Rectal smooth muscle tissue (tissue), 1 donor: ENCODE results near the gene RPS6KA5.
"Not testable (repeated sequence)": the region's sequence is repeated elsewhere in the genome, so short reads cannot be mapped to it uniquely, and the experiment has no call there.

Experiments
- H3K27ac ChIP-seq: one replicate; pipeline ENCODE4 v1.7.0; 2013; ENCODE audit warnings: low read depth, low read length, inconsistent platforms
- H3K27me3 ChIP-seq: one replicate; pipeline ENCODE4 v1.7.0; 2013; ENCODE audit warnings: low read length; ENCODE audit not compliant: control insufficient read depth, insufficient read depth
- H3K36me3 ChIP-seq: one replicate; pipeline ENCODE4 v1.7.0; 2013; ENCODE audit warnings: low read length; ENCODE audit not compliant: control insufficient read depth, insufficient read depth
- H3K4me1 ChIP-seq: one replicate; pipeline ENCODE4 v1.7.0; 2013; ENCODE audit warnings: low read length; ENCODE audit not compliant: control insufficient read depth, insufficient read depth
- H3K4me3 ChIP-seq: one replicate; pipeline ENCODE4 v1.7.0; 2013; ENCODE audit warnings: low read length
- H3K9ac ChIP-seq: one replicate; pipeline ENCODE4 v1.7.0; 2013; ENCODE audit warnings: low read length

RPS6KA5 gene

DNA sequence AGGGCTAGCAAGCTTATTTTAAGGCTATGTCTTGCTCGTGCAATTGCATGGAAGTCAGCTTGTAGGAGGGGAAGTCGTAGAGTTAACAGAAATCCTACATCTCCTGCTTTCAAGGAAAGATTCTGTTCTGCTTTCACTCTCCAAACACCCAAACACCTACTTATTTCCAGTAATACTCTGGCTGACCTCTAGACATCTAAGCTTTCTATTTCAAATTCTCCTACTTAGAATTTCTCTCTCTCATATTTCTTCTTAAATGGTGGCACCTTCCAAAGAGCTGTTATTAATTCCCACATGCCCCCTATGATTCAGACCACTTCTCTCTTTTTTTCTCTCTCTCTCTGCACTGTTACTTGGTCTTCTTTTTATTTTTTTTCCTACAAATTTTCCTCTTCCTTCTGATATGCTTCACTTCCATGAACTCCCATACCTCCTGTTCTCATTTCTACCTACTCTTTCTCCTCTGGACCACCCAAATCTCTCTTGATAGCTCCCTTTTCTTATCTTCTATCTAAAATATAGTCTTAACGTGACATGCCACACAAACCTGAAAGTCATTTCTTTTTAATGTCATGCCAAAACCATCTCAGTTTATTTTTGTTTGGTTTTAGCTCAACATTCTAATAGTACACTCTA is 90.8 kb downstream of the RPS6KA5 start:
- H3K27ac ChIP-seq = no peak overlapping the region
- H3K36me3 ChIP-seq = no peaks in the 10 kb centered on the region

DNA sequence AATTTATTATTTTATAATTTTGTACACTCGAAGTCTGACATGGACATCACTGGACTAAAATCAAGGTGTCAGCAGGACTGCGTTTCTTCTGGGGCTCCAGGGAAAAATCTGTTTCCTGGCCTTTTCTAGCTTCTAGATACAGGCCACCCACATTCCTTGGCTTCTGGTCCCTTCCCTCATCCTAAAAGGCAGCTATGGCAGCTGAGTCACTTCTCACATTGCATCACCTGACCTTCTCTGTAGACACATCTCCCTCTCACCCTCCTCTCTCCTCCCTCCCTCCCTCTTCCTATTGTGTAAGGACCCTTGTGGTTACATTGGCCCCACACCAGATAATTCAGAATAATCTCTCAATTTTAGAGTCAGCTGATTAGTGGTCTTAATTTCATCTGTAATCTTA is 92.4 kb downstream of the RPS6KA5 start:
- Histone ChIP-seq H3K4me1 (peaks cover 5% of the 10 kb centered on the region), H3K27me3 (no peaks in the 10 kb centered on the region), H3K27ac (no peak overlapping the region), H3K9ac (no peak overlapping the region), H3K4me3 (no peak overlapping the region), H3K36me3 (no peaks in the 10 kb centered on the region)

More for the DNA sequence above, 90.8 kb downstream of the RPS6KA5 start:
- peaks cover 5% of the 10 kb centered on the region for H3K4me1 ChIP-seq
- no peaks in the 10 kb centered on the region for H3K27me3 ChIP-seq
- no peak overlapping the region for H3K4me3 ChIP-seq
- H3K9ac ChIP-seq = no peak overlapping the region

DNA sequence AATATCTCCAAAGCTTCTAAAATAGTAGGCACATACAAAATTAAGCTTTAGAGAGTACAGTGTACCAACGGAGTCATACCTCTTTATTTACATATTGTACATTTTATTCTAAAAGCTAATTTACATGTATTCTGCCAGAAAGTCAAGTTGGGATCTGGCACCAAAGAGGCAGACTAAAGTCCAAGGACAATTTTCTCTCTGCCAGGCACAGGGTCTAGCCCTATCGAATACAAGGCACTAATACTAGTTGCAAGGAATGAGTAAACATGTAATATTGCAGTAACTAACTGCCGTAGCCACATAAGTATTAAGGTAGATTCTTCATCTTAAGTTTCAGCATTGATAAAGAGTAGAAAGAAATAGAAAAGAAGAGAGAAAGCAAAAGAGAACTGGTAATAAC is 93.9 kb downstream of the RPS6KA5 start:
- H3K9ac ChIP-seq = no peak overlapping the region
- H3K27me3 ChIP-seq = no peaks in the 10 kb centered on the region
- H3K36me3 ChIP-seq = no peaks in the 10 kb centered on the region
- peaks cover 5% of the 10 kb centered on the region for H3K4me1 ChIP-seq
- no peak overlapping the region for H3K27ac ChIP-seq
- H3K4me3 ChIP-seq = no peak overlapping the region

DNA sequence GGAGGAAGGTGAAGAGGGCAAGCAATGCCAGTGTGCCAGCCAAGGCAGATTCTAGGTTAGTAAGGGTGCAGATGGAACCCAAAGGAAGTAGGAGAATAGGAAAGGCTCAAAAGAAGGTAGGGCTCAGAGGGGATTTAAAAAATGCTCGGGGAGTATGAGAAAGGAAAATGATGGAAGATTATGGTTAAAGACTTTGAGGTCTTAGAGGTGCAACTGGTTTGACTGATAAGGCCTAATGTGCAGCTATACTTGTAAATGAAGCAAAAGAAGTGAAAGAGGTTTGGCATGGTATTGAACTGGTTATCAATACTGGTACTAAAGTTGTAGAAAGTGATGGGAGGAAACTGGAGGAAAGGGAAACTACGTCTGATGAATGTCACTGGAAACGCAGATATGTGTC is 94.7 kb downstream of the RPS6KA5 start:
- H3K27me3 ChIP-seq = no peaks in the 10 kb centered on the region
- H3K4me1 ChIP-seq = peaks cover 5% of the 10 kb centered on the region
- no peak overlapping the region for H3K9ac ChIP-seq
- H3K27ac ChIP-seq = no peak overlapping the region
- H3K36me3 ChIP-seq = no peaks in the 10 kb centered on the region
- H3K4me3 ChIP-seq = no peak overlapping the region

DNA sequence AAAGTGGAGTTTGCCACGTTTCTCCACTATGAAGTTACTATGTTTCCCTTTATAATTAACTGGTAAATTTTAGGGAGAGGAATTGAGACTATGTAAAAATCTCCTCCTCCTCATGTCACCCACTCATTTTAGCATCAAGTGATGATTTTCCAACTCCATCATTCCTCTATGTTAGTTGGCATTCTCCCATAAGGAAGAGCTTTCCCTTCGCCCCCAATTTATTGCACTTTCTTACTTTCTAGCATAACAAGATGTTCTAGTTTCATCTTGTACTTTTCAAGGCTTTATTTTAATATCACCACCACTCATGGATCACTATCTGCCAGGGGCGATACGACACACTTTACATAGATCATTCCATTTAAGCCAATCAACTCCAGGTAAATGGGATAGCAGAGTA is 97.1 kb downstream of the RPS6KA5 start:
- Histone ChIP-seq H3K27me3 (no peaks in the 10 kb centered on the region), H3K9ac (no peak overlapping the region), H3K36me3 (no peaks in the 10 kb centered on the region), H3K27ac (no peak overlapping the region), H3K4me1 (no peaks in the 10 kb centered on the region), H3K4me3 (no peak overlapping the region)

DNA sequence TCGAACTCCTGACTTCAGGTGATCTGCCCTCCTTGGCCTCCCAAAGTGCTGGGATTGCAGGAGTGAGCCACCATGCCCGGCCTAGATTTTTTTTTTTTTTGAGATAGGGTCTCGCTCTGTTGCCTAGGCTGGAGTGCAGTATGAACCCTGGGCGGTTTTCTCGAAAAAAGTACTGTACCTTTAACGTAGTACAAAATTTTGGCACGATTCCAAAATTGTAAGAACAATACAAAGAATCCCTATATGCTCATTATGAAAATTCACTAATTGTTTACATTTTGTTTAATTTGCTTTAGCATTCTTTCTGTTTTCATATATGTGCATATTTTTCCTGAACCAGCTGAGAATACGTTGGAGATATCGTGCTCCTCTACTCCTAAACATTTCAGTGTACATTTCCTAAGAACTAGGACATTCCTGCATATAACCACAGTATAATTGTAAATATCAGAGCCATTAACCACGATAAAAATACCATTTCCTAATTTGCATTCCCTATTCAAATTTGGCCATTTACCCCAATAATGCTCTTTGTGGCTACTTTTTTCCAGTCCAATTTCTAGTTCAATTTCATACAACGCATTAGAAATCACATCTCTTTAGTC is 97.8 kb downstream of the RPS6KA5 start:
- no peak overlapping the region for H3K9ac ChIP-seq
- no peaks in the 10 kb centered on the region for H3K27me3 ChIP-seq
- no peaks in the 10 kb centered on the region for H3K36me3 ChIP-seq
- no peaks in the 10 kb centered on the region for H3K4me1 ChIP-seq
- no peak overlapping the region for H3K4me3 ChIP-seq
- H3K27ac ChIP-seq = no peak overlapping the region

DNA sequence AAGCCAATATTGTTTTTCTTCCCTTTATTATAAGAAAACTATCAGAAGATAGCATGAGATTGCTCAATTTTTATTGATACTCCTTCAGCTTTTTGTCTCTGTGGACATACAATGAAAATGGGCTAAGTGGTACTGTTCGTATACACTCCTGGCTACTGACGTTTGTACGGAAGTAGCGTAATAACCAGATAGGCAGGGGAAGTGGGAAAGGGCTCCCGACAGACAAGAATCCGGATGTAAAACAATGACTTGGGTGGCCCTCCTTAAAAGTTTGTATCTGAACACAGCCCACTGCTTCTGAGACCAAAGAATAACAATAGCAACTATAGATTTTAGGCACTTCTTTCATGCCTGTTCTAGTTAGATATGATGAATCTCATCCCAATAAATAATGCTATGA is 99.6 kb downstream of the RPS6KA5 start:
- Histone ChIP-seq H3K27me3 (no peaks in the 10 kb centered on the region), H3K4me1 (no peaks in the 10 kb centered on the region), H3K27ac (no peak overlapping the region), H3K4me3 (no peak overlapping the region), H3K36me3 (no peaks in the 10 kb centered on the region), H3K9ac (no peak overlapping the region)

DNA sequence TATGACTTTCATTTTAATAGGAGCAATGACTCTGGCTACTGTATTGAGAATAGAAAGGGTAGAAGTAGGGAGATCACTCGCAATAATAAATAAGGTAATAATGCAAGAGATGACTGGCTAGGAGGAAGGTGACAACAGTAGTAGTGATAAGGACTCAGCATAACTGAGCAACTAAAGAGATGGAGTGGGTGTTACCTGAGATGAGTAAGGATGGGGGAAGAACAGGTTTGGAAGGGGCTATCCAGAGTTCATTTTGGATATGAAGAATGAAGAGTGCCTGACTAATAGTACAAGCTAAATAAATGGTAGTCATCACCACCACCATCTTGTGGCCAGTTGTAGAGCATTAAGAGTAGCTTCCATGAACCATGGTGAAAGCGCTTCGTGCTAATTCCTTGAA is 101.1 kb downstream of the RPS6KA5 start:
- Histone ChIP-seq H3K27ac (no peak overlapping the region), H3K4me1 (no peaks in the 10 kb centered on the region)

DNA sequence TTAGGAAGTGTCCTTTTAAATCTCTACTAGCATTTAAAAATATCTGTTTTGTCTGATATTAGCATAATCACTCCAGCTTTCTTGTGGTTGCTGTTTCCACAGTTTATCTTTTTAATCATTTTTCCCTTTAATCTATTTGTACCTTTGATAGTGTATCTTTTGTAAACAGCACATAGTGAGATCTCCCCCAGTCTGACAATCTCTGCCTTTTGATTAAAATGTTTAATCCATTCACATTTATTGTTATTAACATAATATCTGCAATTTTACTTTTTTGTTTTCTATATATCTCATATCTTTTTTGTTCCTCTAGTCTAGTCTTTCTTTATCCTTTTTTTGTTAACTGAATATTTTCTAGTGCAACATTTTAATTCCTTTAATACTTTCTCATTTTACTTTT is 104.2 kb downstream of the RPS6KA5 start:
- Histone ChIP-seq H3K4me3 (no peak overlapping the region), H3K9ac (no peak overlapping the region), H3K27ac (no peak overlapping the region), H3K36me3 (no peaks in the 10 kb centered on the region), H3K4me1 (no peaks in the 10 kb centered on the region), H3K27me3 (no peaks in the 10 kb centered on the region)

More for the DNA sequence above, 101.1 kb downstream of the RPS6KA5 start:
- H3K4me3 ChIP-seq = no peak overlapping the region
- no peaks in the 10 kb centered on the region for H3K27me3 ChIP-seq
- no peak overlapping the region for H3K9ac ChIP-seq
- no peaks in the 10 kb centered on the region for H3K36me3 ChIP-seq

DNA sequence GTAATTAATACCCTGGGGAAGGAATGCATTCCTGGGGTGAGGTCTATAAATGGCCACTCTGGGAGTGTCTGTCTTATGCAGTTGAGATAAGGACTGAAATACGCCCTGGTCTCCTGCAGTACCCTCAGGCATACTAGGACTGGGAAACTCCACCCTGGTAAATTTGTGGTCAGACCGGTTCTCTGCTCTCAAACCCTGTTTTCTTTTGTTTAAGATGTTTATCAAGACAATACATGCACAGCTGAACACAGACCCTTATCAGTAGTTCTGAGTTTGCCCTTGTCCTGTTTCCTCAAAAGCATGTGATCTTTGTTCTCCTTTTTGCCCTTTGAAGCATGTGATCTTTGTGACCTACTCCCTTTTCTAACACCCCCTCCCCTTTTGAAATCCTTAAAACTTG is 106.8 kb downstream of the RPS6KA5 start:
- H3K4me3 ChIP-seq, H3K4me1 ChIP-seq, H3K9ac ChIP-seq, H3K27ac ChIP-seq, H3K27me3 ChIP-seq, H3K36me3 ChIP-seq: not testable (repeated sequence)

DNA sequence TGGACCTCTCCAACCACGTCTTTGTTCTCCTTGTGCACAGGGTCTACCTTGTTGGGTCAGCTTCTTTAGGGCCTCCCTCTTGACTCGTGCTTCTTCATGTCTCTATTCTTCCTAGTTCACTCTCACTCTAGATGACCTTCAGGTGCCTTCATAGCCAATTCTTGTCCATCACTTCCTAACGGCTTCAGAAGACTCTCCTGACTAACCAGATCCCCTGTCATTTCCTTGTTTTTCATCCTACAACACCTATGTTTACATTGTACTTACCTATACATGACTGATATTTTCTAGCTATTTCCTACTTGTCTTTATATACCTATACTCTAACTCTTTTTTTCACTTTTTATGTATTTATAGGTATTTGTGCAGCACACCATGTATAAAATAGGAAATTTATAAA is 117.1 kb downstream of the RPS6KA5 start:
- Histone ChIP-seq H3K27ac (no peak overlapping the region), H3K36me3 (no peaks in the 10 kb centered on the region), H3K4me1 (no peaks in the 10 kb centered on the region), H3K27me3 (no peaks in the 10 kb centered on the region), H3K4me3 (no peak overlapping the region), H3K9ac (peak overlapping the region; percentile 30)

DNA sequence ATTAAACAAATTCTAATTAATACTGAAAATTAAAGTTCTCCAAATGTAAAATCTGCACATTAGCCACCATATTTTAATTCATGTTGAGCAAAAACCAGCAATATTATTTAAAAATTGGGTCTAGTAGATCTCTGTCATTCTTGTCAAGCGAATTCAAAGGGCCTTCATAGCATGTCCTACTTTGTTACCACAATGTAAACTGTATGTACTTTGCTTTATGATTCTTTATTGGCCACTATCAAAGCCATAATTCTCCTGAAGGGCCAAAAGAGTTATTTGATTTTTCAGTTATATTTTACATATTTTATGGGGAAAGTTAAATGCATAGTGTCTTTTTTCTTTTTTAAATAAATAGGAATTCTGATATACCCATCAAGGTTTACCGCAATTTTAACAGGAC is 117.9 kb downstream of the RPS6KA5 start:
- H3K27me3 ChIP-seq = no peaks in the 10 kb centered on the region

DNA sequence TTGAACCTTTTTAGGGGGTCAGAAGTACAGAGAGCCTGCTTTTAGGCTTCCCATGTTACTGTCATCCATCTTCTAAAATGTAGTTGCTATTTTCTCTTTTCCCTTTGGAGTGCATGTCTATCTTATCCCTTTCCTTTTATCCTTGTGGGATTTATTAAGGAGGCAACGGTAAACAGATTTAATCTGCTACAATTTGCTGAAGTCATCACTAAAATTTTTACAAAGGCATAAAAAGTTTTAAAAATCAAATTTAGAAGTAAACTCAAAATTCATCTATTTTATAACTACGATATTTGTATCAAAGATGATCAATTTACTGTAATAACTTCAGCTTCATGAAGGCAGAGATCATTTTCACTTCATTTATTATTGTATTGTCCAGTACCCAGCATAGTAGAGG is 118.7 kb downstream of the RPS6KA5 start:
- Histone ChIP-seq H3K4me1 (peaks cover 4% of the 10 kb centered on the region), H3K27me3 (no peaks in the 10 kb centered on the region), H3K9ac (no peak overlapping the region), H3K27ac (no peak overlapping the region), H3K36me3 (no peaks in the 10 kb centered on the region), H3K4me3 (no peak overlapping the region)

More for the DNA sequence above, 117.9 kb downstream of the RPS6KA5 start:
- Histone ChIP-seq H3K4me3 (no peak overlapping the region), H3K4me1 (no peaks in the 10 kb centered on the region), H3K9ac (no peak overlapping the region), H3K27ac (no peak overlapping the region), H3K36me3 (no peaks in the 10 kb centered on the region)
